A673 (cell line): ENCODE results near the gene CCDC27. TPM values are rescaled to one million over a fixed set of nuclear protein-coding genes. Genes with fewer than 3 reads are reported as not detected.

Experiments
- BruUV-seq: library from RNA; stranded (reverse); fragments of 400-500 nt; replicated peaks from 2 replicates; lab custom pipeline; 2021; lab: Mats Ljungman, UMichigan
- CTCF ChIA-PET: fragments of 300-600 bp; sonication (Branson Sonifier 250); formaldehyde crosslinking; loops from one replicate; lab custom pipeline; 2022; ENCODE audit warnings: antibody characterized with exemption; lab: Charles Lee
- POLR2A ChIA-PET: fragments of 300-600 bp; sonication (Branson Sonifier 250); formaldehyde crosslinking; loops from one replicate; lab custom pipeline; 2022; ENCODE audit warnings: antibody characterized with exemption; ENCODE audit not compliant: low non-redundant PET; lab: Charles Lee
- DNase-seq: peaks from one replicate; pipeline ENCODE4 v3.0.0-alpha.2; 2015; ENCODE audit warnings: low spot score
- H3K27ac ChIP-seq: fragments of 200-600 bp; sonication (generic); 2 replicates; pipeline ENCODE4 v1.5.1; 2016; ENCODE audit warnings: mixed run types, low read depth, mild to moderate bottlenecking, mixed read lengths, antibody characterized with exemption, low read length; ENCODE audit not compliant: poor library complexity, severe bottlenecking
- H3K27me3 ChIP-seq: fragments of 200-600 bp; sonication (generic); replicated peaks from 2 replicates; pipeline ENCODE4 v1.6.1; 2017; ENCODE audit warnings: mixed run types, low read depth, mild to moderate bottlenecking, mixed read lengths, antibody characterized with exemption, low read length; ENCODE audit not compliant: insufficient read depth, poor library complexity
- H3K36me3 ChIP-seq: fragments of 200-600 bp; sonication (generic); 2 replicates; pipeline ENCODE4 v1.6.1; 2016; ENCODE audit warnings: mixed run types, mild to moderate bottlenecking, mixed read lengths, antibody characterized with exemption, low read length; ENCODE audit not compliant: insufficient read depth, poor library complexity, severe bottlenecking
- H3K4me1 ChIP-seq: fragments of 200-600 bp; sonication (generic); 2 replicates; pipeline ENCODE4 v1.6.1; 2017; ENCODE audit warnings: mixed run types, mild to moderate bottlenecking, mixed read lengths, antibody characterized with exemption, low read length; ENCODE audit not compliant: insufficient read depth, poor library complexity, severe bottlenecking
- H3K4me3 ChIP-seq: fragments of 200-600 bp; sonication (generic); 2 replicates; pipeline ENCODE4 v1.5.1; 2016; ENCODE audit warnings: low read depth, mixed run types, mild to moderate bottlenecking, mixed read lengths, low read length; ENCODE audit not compliant: poor library complexity, severe bottlenecking
- H3K9me3 ChIP-seq: fragments of 200-600 bp; sonication (generic); 2 replicates; pipeline ENCODE4 v1.6.1; 2016; ENCODE audit warnings: mixed run types, low read depth, mild to moderate bottlenecking, mixed read lengths, antibody characterized with exemption, low read length; ENCODE audit not compliant: poor library complexity, severe bottlenecking
- CTCF ChIP-seq: fragments of 300-800, 200-600 bp; sonication (generic); conservative IDR thresholded peaks from 2 replicates; pipeline ENCODE4 v1.5.1; 2017; ENCODE audit warnings: low read depth, mild to moderate bottlenecking, antibody characterized with exemption, low read length, moderate library complexity, mixed read lengths
- EZH2 ChIP-seq: fragments of 200-600 bp; sonication (generic); IDR thresholded peaks from 2 replicates; pipeline ENCODE4 v1.6.1; 2017; ENCODE audit warnings: borderline replicate concordance, low read depth, mild to moderate bottlenecking, mixed read lengths, antibody characterized with exemption, low read length; ENCODE audit not compliant: poor library complexity, severe bottlenecking
- intact Hi-C: fragments of 100-400 bp; cut with micrococcal nuclease; formaldehyde crosslinking; loops from one replicate; pipeline ENCODE4 v1.10.0; 2022; ENCODE audit not compliant: unreplicated experiment
- total RNA-seq: library from RNA; stranded (reverse); gene quantifications from 2 replicates; pipeline ENCODE4 v1.2.3, GENCODE V29; 2021

The CCDC27 gene
- total RNA-seq, 1 experiment from 2014 or later = not detected

GRCh38 chr1:3736131-3736561 lies 16.1 kb upstream of the CCDC27 start:
- Histone ChIP-seq H3K27me3 (no peaks in the 10 kb centered on the region), H3K36me3 (peaks cover 14% of the 10 kb centered on the region), H3K4me3 (no peak overlapping the region), H3K4me1 (no peaks in the 10 kb centered on the region), H3K27ac (no peak overlapping the region), H3K9me3 (no peaks in the 10 kb centered on the region)
- ChIA-PET CTCF (no interaction called here), POLR2A (interaction anchor here (0.7 kb wide), 1 partner anchor 115 kb away, joined by 3 read pairs; no protein-coding TSS in a partner anchor)
- DNase-seq = no peak
- TF ChIP-seq EZH2 (no peak), CTCF (no peak)
- intact Hi-C loops = no loop called here
- BruUV-seq = no TSS peak

DNA sequence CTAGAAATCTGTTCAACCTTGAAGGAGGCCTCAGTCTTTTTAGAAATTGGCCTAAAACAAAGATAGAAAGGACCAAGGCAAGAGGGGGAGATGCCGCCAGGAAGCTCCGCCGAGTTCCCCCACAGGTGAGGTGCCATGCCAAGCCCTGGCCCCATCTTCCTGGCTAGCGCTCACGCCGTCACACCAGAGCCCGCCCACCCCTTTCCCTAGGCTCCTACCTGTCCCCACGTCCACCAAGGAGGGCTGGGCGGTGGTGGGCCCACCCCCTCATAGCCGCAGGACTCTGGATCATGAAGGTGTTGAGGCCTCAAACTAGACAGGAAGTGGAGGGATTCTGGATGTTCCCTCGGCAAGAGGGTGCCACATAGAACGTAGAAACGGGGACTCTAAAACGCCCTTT lies 15.5 kb upstream of the CCDC27 start:
- peaks cover 14% of the 10 kb centered on the region for H3K36me3 ChIP-seq
- H3K27me3 ChIP-seq = no peaks in the 10 kb centered on the region
- ChIA-PET POLR2A (no interaction called here), CTCF (no interaction called here)
- no peaks in the 10 kb centered on the region for H3K4me1 ChIP-seq
- H3K27ac ChIP-seq = no peak overlapping the region
- no TSS peak for BruUV-seq
- no peak for DNase-seq
- H3K4me3 ChIP-seq = no peak overlapping the region
- TF ChIP-seq EZH2 (no peak), CTCF (no peak)
- intact Hi-C loops = no loop called here
- no peaks in the 10 kb centered on the region for H3K9me3 ChIP-seq

- Histone ChIP-seq H3K27me3 (no peaks in the 10 kb centered on the region), H3K36me3 (peaks cover 14% of the 10 kb centered on the region), H3K4me3 (no peak overlapping the region), H3K4me1 (no peaks in the 10 kb centered on the region), H3K9me3 (no peaks in the 10 kb centered on the region), H3K27ac (no peak overlapping the region)
- POLR2A ChIA-PET = no interaction called here
- CTCF ChIA-PET = no interaction called here
- BruUV-seq = TSS peak; percentile 36
- no peak for DNase-seq
- intact Hi-C loops = no loop called here
- no peak for TF ChIP-seq CTCF
- TF ChIP-seq EZH2 = no peak
These were observed 13.3 kb upstream of the CCDC27 start for GRCh38 chr1:3738943-3739342.
